Peyer's patch (tissue), 4 donors: ENCODE measurements around the gene BRINP1.

Experiments used
- CTCF ChIP-seq, 6 experiments: fragments of 450-650 bp in 4 of 6; fragments of 200-600 bp in 2 of 6; sonication (generic) in 1 of 6; IDR thresholded peaks; one replicate each; pipeline ENCODE4 v1.5.1; 2017 to 2019; ENCODE audit warnings: antibody characterized with exemption in 6 of 6, mild to moderate bottlenecking in 3 of 6, moderate library complexity in 1 of 6
- POLR2A ChIP-seq, 2 donors: fragments of 450-650 bp; IDR thresholded peaks; one replicate each; pipeline ENCODE4 v1.5.1; 2017; ENCODE audit warnings: antibody characterized with exemption in 2 of 2, mild to moderate bottlenecking in 2 of 2, moderate library complexity in 2 of 2

- TF ChIP-seq POLR2A (IDR thresholded peaks at IDR 0.05) (no peak), CTCF (IDR thresholded peaks at IDR 0.05) (no peak)
Observed at GRCh38 chr9:119343059-119343990, 25.9 kb downstream of the BRINP1 start.
